Nephron progenitor cell (in vitro differentiated cells): ENCODE results near the gene SGCG.

Experiments
- DNase-seq: peaks from one replicate; pipeline ENCODE4 v3.0.0; 2021
- H3K27ac Mint-ChIP-seq: 2 replicates; pipeline ENCODE4 v1.8.0; 2021; ENCODE audit warnings: mild to moderate bottlenecking, moderate library complexity, mixed read lengths
- H3K27me3 Mint-ChIP-seq: 2 replicates; pipeline ENCODE4 v1.8.0; 2021; ENCODE audit warnings: mild to moderate bottlenecking, low read depth, mixed read lengths; ENCODE audit not compliant: poor library complexity
- H3K36me3 Mint-ChIP-seq: 2 replicates; pipeline ENCODE4 v1.8.0; 2021; ENCODE audit warnings: low read depth, mixed read lengths
- H3K4me1 Mint-ChIP-seq: 2 replicates; pipeline ENCODE4 v1.8.0; 2021; ENCODE audit warnings: mixed read lengths
- H3K4me3 Mint-ChIP-seq: 2 replicates; pipeline ENCODE4 v1.8.0; 2021; ENCODE audit warnings: mild to moderate bottlenecking, moderate library complexity, mixed read lengths
- H3K9me3 Mint-ChIP-seq: 2 replicates; pipeline ENCODE4 v1.8.0; 2021; ENCODE audit warnings: mild to moderate bottlenecking, moderate library complexity, mixed read lengths
- CTCF ChIP-seq: fragments of 200-600 bp; sonication (generic); IDR thresholded peaks from 2 replicates; pipeline ENCODE4 v1.5.0; 2021; ENCODE audit warnings: antibody characterized with exemption

The SGCG gene

DNA sequence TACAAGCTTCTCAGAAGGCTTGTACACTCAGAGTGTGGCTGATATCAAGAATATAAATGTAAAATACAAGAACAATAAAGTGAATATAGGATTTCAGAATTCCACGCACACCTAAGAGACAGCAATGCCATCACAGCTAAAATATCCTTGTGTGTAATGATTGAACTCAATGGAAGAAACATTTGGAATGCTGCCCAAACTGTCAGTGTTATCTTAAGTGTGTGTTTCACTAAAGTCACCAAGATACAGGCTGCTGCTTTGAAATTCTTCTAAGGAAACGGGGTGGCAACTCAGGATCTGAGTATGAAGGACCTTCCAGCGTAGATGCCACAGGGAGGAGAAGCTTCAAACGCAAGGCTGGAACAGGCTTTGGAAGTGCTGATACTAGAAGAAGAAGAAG, 86.8 kb downstream of the SGCG start:
- no peaks in the 10 kb centered on the region for H3K27me3 Mint-ChIP-seq
- TF ChIP-seq CTCF = no peak
- H3K27ac Mint-ChIP-seq = no peak overlapping the region
- no peak for DNase-seq
- peaks cover 10% of the 10 kb centered on the region for H3K9me3 Mint-ChIP-seq
- no peaks in the 10 kb centered on the region for H3K36me3 Mint-ChIP-seq
- H3K4me3 Mint-ChIP-seq = no peak overlapping the region
- peaks cover 10% of the 10 kb centered on the region for H3K4me1 Mint-ChIP-seq

DNA sequence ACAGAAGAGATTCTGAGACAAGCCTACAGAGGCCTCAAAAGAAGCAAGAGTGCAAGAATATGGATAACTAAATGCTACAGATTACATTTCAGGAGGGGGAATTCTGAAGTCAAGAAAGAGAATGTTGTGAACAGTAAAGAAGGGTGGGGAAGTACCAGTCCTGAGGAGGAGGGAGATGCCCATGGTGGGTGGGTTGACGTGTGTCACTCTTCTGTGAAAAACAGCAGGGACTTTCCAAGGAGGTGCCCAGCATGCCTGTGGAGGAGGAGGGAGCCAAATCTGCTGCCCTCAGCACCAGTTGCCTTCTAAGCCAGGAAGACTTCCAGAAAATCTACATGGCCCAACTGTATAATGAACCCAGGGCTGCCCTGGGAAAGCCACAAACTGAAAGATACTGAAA, 87.7 kb downstream of the SGCG start:
- H3K36me3 Mint-ChIP-seq = no peaks in the 10 kb centered on the region
- H3K9me3 Mint-ChIP-seq = peaks cover 7% of the 10 kb centered on the region
- TF ChIP-seq CTCF = no peak
- H3K27ac Mint-ChIP-seq = no peak overlapping the region
- H3K27me3 Mint-ChIP-seq = no peaks in the 10 kb centered on the region
- no peak for DNase-seq
- peaks cover 10% of the 10 kb centered on the region for H3K4me1 Mint-ChIP-seq
- H3K4me3 Mint-ChIP-seq = no peak overlapping the region

- H3K4me1 Mint-ChIP-seq = peaks cover 10% of the 10 kb centered on the region
- H3K36me3 Mint-ChIP-seq = no peaks in the 10 kb centered on the region
- no peaks in the 10 kb centered on the region for H3K27me3 Mint-ChIP-seq
- no peaks in the 10 kb centered on the region for H3K9me3 Mint-ChIP-seq
- no peak overlapping the region for H3K4me3 Mint-ChIP-seq
- DNase-seq = no peak
- no peak overlapping the region for H3K27ac Mint-ChIP-seq
- no peak for TF ChIP-seq CTCF
Measured at GRCh38 chr13:23271331-23271730, 90.6 kb downstream of the SGCG start.

GRCh38 chr13:23273498-23273897, 92.7 kb downstream of the SGCG start:
- no peak for TF ChIP-seq CTCF
- Mint-ChIP-seq H3K27ac (no peak overlapping the region), H3K4me3 (no peak overlapping the region), H3K9me3 (no peaks in the 10 kb centered on the region), H3K36me3 (no peaks in the 10 kb centered on the region), H3K27me3 (peaks cover 6% of the 10 kb centered on the region), H3K4me1 (no peaks in the 10 kb centered on the region)
- no peak for DNase-seq

DNA sequence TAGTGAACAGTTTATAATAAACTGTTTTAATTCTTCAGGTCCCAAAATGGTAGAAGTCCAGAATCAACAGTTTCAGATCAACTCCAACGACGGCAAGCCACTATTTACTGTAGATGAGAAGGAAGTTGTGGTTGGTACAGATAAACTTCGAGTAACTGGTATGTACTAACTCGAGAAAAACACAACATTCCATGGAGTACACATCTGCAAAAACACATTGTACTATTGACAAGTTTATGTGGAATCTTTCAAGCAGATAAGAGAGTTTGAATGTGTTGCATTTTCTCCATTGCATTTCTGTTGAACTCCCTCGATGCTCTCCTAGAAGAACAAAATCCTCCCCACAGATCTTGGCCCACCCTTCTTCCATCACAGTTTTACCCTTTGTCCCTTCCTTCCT, 98.5 kb downstream of the SGCG start:
- H3K27ac Mint-ChIP-seq = no peak overlapping the region
- peaks cover 6% of the 10 kb centered on the region for H3K27me3 Mint-ChIP-seq
- no peaks in the 10 kb centered on the region for H3K9me3 Mint-ChIP-seq
- H3K36me3 Mint-ChIP-seq = no peaks in the 10 kb centered on the region
- DNase-seq = no peak
- H3K4me3 Mint-ChIP-seq = no peak overlapping the region
- H3K4me1 Mint-ChIP-seq = no peaks in the 10 kb centered on the region
- no peak for TF ChIP-seq CTCF

DNA sequence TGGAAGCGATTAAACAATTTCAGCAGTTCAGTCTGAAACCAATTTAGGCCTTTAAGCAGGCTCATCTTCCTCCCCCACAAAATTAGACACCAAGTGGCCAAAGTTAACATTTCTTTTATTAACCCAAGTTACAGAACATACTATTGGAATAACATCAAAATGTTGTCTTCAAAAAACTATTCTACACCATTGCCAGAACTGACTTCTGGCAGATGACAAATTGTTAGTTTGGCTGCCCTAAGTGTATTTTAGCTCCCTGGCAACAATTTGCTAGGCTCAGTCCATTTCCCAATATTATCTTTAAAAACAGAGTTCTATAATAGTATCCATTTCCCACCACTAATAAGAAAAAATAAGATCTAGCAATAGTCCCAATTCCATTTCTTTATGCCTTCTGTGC, 107.8 kb downstream of the SGCG start:
- Mint-ChIP-seq H3K4me1 (no peaks in the 10 kb centered on the region), H3K36me3 (no peaks in the 10 kb centered on the region), H3K4me3 (no peak overlapping the region), H3K9me3 (peaks cover 6% of the 10 kb centered on the region), H3K27ac (no peak overlapping the region), H3K27me3 (peaks cover 5% of the 10 kb centered on the region)
- no peak for TF ChIP-seq CTCF
- no peak for DNase-seq
